ENCODE measurements around the gene CHCHD3.
"Not testable (repeated sequence)": the region's sequence is repeated elsewhere in the genome, so short reads cannot be mapped to it uniquely, and the experiment has no call there.

CHCHD3 gene

DNA sequence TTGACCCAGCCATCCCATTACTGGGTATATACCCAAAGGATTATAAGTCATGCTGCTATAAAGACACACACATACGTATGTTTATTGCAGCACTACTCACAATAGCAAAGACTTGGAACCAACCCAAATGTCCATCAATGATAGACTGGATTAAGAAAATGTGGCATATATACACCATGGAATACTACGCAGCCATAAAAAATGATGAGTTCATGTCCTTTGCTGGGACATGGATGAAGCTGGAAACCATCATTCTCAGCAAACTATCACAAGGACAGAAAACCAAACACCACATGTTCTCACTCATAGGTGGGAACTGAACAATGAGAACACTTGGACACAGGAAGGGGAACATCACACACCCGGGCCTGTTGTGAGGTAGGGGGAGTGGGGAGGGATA is 179.6 kb downstream of the CHCHD3 start:
- DNase-seq (ENCODE audit: low spot score) = not testable (repeated sequence)

DNA sequence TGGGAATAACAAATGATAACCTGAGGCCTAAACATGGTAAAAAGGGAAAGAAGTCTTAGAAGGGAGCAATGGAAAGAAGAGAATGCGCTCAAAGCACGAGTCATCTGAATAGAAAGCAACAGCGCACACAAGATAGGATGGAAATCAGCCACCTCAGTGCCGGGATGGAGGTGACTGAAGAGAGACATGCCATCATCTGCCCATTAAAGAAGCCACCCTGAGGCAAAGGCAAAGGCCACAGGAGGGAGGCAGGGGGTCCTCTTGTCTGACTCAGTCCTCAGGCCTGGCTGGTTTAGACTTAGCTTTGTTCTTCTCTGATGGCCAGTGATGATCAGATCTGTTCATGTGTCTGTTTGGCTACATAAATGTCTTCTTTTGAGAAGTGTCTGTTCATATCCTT is 180.6 kb downstream of the CHCHD3 start:
- no peak for DNase-seq (ENCODE audit: low spot score)

DNA sequence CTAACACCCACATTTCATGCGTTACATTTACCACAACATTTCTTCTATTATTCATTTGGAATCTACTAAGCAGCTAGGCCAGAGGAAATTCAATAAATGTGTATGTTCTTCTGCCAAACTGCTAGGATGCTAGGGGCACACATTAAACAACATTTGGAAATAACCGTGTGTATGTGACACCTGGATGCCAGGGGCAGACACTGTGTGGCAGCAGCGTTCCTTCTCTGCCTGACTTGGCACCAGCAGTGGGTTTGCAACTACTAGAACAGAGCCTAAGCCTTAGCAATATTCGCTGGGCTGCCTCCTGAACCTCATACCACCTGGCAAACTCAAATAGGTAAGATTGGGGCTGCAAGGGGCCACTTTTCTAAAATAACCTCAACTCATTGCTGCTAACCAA is 182.1 kb downstream of the CHCHD3 start:
- no peak for DNase-seq (ENCODE audit: low spot score)

DNA sequence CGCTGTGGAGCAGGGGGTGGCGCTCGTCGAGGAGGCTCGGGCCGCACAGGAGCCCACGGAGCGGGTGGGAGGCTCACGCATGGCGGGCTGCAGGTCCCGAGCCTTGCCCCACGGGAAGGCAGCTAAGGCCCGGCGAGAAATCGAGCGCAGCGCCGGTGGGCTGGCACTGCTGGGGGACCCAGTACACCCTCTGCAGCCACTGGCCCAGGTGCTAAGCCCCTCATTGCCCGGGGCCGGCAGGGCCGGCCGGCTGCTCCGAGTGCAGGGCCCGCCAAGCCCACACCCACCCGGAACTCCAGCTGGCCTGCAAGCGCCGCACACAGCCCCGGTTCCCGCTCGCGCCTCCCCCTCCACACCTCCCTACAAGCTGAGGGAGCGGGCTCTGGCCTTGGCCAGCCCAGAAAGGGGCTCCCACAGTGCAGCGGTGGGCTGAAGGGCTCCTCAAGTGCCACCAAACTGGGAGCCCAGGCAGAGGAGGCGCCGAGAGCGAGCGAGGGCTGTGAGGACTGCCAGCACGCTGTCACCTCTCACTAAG is 183.2 kb downstream of the CHCHD3 start:
- not testable (repeated sequence) for DNase-seq (ENCODE audit: low spot score)

DNA sequence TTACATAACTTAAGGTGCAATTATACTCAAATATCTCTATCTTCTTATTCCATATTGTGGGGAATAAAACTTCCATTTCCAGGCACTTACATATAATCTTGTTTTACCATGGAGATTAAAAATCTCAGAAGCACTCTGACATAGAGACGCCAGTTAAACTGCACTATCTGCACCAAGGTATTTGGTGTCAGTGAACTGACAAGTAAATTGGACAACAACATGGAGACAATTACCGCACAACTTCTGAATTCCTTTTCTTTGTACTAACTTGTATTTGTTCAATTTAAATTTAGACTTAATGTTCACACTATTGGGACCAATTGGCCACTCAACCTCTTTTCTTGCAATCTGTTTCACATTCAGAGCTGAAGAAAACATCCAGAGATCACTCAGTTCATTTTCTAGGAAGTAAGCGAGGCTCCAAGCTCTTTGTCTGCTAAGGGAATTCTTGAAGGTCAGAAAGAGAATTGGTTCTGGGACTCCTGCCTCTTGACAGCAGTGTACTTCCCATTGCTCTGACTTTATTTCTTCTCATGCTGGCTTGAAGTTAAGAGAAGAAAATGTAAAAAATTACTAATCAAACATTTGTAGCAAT is 184.7 kb downstream of the CHCHD3 start:
- DNase-seq (ENCODE audit: low spot score) = no peak

DNA sequence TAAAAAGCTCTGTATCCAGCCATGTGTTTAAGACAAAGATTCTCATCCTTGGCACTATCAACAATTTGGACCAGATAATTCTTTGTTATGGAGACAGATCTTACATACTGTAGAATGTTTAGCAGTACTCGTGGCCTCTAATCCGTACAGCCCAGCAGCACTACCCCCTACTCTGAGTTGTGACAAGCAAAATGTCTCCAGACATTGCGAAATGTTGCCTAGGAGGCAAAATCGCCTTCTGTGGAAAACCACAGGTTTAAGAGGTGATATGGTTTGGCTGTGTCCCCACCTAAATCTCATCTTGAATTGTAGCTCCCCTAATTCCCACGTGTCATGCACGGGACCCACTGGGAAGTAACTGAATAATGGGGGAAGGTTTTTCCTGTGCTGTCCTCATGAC is 186.7 kb downstream of the CHCHD3 start:
- no peak for DNase-seq (ENCODE audit: low spot score)

DNA sequence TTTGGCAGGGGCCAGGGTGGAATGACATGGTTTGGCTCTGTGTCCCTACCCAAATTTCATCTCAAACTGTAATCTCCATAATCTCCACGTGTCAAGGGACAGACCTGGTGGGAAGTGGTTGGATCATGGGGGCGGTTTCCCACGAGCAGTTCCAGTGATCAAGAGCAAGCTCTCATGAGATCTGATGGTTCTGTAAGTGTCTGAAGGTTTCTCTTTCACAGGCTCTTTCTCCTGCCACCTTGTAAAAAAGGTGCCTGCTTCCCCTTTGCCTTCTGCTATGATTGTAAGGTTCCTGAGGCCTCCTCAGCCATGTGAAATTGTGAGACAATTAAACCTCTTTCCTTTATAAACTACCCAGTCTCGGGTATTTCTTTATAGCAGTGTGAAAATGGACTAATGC is 188.3 kb downstream of the CHCHD3 start:
- no peak for DNase-seq (ENCODE audit: low spot score)

DNA sequence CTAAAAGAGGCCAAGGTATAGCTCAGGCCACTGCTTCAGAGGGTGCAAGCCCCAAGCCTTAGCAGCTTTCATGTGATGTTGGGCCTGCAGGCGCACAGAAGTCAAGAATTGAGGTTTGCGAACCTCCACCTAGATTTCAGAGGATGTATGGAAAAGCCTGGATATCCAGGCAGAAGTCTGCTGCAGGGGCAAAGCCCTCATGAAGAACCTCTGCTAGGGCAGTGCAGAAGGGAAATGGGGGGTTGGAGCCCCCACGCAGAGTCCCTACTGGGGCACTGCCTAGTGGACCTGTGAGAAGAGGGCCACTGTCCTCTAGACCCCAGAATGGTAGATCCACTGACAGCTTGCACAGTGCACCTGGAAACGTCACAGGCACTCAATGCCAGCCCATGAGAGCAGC is 189.1 kb downstream of the CHCHD3 start:
- DNase-seq (ENCODE audit: low spot score) = not testable (repeated sequence)

DNA sequence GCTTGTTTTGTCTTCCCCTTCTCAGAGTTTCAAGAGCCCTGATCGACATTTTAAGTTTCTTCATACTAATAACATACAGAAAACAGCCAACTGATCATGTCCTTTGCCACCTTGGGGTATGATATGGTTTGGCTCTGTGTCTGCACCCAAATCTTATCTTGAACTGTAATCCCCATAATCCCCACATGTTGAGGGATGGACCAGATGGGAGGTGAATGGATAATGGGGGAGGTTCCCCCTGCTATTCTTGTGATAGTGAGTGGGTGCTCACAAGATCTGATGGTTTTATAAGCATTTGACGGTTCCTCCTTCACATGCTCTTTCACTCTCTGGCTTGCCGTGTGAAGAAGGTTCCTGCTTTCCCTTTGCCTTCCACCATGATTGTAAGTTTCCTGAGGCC is 190.3 kb downstream of the CHCHD3 start:
- no peak for DNase-seq (ENCODE audit: low spot score)

DNA sequence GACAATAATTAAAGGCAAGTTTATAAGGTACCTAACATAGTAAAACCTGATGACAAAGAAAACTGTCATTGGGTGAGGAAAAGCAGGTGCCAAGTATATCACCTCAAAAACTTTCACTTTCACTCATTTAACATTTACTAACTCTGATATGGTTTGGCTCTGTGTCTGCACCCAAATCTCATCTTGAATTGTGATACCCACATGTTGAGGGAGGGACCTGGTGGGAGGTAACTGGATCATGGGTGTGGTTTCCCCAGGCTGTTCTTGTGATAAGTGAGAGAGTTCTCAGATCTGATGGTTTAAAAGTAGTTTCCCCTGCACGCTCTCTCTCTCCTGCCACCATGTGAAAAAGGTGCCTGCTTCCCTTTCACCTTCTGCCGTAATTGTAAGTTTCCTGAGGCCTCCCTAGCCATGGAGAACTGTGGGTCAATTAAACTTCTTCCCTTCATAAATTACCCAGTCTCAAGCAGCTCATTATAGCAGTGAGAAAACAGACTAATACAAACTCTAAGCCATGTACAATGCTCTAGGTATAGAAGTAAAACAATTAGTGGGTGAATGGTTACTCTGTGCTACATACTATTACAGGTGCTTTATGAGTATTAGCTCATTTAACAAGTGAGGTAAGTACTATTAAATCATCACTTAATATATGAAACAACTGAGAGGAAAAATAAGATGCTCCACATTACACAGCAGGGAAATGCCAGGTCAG is 199.0 kb downstream of the CHCHD3 start:
- DNase-seq (ENCODE audit: low spot score) = no peak

DNA sequence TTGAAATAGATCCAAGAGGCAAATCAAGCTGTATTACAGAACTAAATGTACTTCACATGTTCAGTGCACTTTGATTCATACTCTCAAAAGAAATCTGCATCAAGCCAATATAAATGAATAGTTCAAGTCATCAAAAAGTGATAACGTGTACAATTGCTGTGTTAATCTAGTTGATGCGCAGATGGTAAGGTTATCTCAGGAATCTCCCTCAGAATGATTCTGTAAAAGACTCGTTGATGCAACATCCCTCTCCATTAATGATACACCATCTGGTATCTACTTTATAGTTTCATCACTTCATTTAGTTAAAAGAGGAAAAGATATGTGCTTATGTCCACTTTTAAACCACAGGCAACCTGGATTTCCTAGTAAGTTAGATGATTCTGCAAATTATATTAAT is 200.6 kb downstream of the CHCHD3 start:
- DNase-seq (ENCODE audit: low spot score) = no peak

DNA sequence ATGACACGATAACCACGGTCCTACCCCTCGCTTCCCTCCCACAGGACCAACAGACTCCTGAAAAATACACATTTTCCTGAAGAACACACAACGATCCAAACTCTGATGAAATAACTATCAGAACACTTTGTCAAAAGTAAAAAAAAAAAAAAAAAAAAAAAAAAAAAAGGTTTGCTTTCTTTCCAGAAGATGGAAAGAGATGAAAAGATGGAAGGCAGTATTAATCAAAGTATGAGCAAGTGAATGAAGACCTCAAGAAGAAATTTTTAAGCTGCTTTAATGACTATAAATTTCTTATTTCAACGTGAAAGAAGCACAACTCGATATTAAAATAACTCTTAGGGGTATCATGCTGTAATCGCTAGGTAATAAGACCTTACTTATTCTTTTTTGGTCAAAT is 202.3 kb downstream of the CHCHD3 start:
- DNase-seq (ENCODE audit: low spot score) = no peak

DNA sequence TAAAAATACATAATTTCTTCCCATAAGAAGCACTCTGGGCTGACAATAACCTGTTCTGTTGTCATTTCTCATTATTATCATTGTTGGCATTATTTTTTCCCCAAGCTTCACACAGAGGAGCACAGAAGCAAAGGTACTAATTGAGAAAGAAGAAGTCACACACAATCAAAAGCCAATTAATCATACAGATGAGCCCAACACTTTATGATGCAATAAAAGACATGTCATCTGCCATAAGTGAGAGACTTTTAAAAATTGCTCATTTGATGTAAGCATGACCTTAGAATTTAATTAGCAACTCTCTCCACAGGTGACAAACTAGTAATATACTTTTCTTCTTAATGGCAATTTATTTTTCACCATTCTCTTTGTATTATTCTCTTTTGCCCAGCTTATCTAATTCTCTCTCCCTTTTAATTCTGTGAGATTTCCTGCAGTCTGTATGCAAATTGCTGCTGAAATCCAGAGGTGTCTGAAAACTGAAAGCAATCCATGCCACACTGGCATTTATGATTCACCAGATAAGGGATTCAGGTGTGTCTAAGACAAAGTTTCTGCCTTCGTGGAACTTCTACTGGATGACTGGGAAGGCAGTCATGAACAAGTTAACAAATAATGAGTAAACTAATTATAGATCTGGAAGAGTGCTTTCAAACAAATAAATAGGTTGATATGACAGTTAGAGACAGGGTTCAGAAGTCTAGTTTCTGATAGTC is 203.5 kb downstream of the CHCHD3 start:
- DNase-seq (ENCODE audit: low spot score) = peak; percentile 38

DNA sequence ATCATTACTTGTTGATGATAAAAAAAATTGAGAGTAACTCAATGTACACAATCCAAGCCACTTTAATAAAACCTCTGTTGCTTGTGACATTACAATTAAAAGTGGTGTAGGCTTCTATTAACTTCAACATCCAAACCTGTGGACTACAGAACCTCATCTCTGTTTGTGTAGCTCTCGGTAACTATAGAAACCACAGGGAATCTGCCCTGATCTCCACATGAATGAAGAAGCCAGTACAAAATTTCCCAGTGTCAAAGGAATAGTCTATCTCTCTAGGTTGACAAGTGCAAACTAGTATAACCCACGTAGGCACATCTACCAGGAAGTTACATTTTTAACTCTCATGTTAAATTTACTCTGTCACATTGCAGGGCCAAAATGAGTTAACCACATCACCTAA is 204.3 kb downstream of the CHCHD3 start:
- DNase-seq (ENCODE audit: low spot score) = no peak

DNA sequence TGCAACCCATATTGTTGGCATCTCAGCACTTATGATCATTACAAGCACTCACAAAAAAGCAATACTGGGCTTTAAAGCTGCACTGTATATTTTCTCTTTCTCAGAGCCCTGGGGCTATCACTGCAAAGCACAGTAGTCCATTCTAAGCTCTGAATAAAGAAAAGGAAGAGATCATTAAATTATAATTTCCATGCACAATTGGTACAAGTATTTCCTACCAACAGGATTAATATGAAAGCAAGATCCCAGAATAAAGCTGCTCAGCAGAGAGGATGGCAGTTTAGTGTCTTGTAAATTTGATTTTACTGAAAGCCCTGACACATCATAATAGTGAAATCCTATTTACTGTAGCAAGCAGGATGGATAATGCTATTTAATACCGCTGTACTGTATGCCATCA is 205.3 kb downstream of the CHCHD3 start:
- no peak for DNase-seq (ENCODE audit: low spot score)

DNA sequence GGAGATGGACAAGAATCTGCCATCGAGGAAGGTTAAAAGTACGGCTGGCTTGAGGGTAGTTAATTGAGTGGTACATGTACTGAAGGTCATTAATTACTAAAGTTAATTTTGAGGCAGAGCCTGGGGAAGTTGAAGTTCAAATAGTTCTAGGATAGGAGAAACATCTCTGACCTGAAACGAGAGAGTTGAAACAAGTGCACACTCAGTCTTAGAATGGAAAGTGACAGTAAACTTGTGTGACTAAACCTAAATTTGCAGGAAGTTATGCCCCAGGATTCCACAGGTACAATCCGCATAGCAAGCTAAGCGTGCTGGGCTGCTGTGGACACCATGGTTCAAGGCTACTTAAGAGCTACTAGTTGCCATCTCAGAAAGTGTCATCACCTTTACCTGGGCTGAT is 209.9 kb downstream of the CHCHD3 start:
- DNase-seq (ENCODE audit: low spot score) = no peak

DNA sequence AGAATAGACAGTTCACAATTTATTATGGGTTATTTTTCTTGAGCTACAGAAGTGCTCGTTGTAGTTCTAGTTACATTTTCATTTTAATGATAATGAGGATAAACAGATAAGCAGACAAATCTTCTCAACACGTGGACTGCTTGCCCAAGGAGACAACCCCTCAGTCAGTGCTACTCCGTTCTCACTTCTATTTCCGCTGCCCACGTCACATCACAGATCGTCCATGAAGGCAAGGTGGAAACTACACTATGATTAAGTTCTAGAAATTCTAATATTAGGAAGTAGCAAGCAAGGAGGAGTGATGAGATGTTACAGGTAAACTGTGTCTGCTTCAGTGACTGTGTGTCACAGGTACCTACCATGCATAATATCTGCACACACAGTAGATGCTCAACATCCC is 210.5 kb downstream of the CHCHD3 start:
- DNase-seq (ENCODE audit: low spot score) = no peak

DNA sequence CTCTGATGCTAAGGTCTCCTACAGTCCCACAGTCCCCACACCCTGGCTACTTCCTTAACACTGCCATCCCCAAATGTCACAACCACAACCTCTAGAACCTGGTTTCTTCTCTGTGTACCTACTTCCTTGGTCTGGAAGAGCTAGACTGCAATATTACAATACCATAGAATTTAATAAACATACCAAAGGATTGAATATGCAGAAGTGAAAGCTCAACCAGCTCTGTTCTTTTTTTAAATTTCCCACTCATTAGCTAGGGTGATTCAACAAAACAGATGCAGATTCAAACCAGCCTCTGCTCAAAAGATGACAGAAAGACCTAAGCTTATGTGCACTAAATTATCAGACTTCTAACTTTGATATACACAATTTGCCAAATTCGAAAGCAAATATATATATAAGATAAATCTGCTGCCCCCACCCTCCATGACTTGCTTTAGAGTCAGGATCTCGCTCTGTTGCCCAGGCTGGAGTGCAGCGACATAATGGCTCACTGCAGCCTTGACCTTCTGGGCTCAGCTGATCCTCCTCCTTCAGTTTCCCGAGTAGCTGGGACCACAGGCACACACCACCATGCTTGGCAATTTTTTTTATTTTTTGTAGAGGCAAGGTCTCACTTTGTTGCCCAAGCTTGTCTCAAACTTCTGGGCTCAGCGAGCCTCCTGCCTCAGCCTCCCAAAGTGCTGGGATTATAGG is 212.6 kb downstream of the CHCHD3 start:
- no peak for DNase-seq (ENCODE audit: low spot score)

DNA sequence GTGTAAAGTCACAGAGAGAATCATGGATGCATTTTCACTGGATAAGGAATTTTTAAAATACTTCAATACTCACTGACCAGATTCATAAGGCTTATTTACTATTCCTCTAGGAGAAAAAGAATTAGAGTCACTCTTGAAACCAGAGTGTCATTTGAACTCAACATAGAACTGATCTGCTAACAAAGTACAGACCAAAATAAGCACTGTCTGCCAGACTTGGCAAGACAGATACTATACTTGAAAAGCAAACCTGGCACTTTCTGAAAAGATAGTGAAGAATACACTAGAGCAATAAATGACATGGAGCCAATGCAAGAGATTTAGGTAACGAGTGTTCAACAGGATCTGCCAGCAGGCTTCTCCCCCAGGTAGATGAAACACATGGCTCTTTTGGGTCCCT is 215.3 kb downstream of the CHCHD3 start:
- DNase-seq (ENCODE audit: low spot score) = no peak

DNA sequence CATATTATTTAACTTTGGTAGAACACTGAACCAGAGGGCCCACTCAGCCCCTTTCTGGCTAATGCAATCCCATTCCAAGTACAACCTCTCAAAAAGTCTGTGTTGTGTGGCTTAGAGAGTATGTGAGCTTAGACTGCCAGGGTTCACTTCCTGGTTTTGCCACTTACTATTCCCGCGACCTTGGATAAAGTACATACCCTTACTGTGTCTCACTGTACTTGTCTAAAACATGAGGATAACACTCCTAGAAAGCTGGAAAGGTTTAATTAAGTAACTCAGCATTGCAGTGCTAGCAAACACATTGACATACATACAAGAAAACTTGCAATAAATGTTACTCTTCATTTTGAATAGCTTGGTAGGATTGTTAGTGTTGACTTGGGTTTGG is 215.8 kb downstream of the CHCHD3 start:
- no peak for DNase-seq (ENCODE audit: low spot score)

DNA sequence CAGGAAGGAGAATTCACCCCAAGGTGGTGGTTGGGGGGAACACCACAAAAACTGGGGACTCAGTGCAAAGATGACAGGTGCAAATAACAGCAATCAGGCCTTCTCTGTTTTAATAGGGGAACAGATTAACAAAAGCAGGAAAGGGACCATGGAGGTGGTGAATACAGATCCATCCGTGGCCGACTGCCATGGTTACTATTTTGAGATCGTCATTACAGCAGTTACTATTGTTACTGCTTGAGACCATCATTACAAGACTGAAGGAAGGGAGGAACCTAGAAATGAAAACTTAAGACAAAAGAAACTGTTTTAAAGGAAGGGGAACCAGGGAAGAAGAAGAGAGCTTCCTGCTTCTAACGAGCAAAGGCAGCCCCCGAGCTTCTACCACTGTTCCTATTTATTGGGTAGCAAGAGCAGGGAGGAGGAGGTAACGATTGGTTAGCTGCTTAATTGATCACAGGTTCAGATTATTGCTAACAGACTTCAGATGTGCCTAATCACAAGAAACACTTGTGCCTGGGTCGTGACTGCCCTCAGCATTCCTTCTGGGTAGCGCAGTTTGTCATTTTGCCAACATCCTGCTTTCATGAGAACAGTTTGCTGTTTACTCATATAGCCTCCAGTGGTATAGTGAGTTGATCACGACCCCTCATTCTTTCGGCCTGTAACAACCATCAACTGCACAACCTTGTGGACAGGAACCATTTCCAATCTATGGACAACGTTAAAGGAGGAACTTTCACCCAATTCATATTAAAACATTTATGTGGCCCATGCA is 216.3 kb downstream of the CHCHD3 start:
- no peak for DNase-seq (ENCODE audit: low spot score)

Data from LoVo (cell line).